Measurements from ENCODE around the gene MCF2L.

MCF2L gene

DNA sequence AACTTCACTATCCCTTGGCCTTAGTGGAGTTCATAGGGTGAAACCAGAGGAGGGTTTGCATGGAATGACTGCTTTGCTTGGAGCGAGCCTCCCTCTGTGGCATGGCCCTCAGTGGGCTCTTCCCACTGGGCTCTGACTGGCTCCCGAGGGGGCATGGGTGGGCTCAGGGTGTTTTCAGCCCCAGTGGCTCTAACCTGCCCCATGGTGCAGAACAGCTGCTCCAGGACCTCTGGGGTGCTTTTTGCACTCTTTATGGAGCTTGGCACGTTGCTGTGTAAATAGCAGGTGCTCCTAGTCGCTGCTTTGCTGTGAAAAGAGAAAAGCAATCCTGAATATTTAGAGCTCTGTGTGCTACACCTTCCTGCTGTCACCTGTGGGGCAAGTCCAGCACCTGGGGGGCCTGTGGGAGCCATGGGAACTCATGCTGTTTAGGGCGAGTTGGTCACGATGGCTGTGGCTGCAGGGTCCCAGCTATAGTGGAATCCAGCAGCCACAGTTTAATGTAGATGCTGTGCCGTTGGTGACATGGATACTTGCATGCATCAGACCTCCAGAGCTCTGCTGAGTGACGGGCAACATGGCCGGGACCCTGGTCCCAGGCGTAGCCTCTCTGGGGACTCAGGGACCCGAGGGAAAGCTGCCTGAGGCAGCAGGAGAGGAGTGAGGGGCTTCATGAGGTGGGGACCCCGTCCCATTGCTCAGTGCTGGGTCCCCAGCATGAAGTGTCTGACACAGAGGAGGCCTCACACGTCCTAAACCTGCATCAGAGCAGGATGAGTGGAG lies 14.3 kb upstream of the MCF2L start:
- no peak overlapping the region for H3K4me3 ChIP-seq (ENCODE audit: low read depth, low read length)
- TF ChIP-seq, protein P1, sequence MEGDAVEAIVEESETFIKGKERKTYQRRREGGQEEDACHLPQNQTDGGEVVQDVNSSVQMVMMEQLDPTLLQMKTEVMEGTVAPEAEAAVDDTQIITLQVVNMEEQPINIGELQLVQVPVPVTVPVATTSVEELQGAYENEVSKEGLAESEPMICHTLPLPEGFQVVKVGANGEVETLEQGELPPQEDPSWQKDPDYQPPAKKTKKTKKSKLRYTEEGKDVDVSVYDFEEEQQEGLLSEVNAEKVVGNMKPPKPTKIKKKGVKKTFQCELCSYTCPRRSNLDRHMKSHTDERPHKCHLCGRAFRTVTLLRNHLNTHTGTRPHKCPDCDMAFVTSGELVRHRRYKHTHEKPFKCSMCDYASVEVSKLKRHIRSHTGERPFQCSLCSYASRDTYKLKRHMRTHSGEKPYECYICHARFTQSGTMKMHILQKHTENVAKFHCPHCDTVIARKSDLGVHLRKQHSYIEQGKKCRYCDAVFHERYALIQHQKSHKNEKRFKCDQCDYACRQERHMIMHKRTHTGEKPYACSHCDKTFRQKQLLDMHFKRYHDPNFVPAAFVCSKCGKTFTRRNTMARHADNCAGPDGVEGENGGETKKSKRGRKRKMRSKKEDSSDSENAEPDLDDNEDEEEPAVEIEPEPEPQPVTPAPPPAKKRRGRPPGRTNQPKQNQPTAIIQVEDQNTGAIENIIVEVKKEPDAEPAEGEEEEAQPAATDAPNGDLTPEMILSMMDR (conservative IDR thresholded peaks at IDR 0.05; ENCODE audit: low read depth, low read length) = no peak
- DNase-seq (ENCODE audit: low read depth) = no peak

DNA sequence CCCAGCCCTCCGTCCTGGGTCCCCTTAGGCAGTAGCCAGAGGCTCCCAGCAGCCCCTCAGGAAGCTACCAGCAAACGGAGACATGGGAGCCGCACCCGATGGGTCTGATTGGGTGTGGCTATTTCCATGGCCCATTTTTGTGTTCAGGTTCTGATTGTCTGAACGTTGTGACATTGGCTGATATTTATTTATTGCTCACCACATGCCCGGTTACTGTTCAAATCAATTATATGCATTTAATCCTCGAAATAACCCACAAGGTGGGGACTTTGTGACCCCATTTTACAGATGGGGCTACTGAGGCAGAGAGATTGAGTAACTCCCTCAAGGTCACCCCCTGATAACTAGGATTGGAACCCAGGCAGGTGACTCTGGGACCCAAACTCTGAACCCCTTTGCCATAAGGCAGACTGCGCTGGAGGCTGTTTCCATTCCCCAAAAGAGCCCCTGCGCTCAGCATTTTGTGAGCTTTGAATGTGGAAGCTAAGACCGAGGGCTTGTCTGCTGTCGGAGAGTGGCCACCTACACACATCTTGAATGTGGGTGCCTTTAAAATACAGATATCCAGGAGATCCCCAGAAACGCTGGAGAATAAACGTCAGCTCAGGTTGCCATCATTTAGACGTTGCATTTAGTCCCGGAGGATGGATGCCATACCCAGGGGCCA lies 13.6 kb upstream of the MCF2L start:
- TF ChIP-seq, protein P1 (conservative IDR thresholded peaks at IDR 0.05; ENCODE audit: low read depth, low read length) = no peak
- no peak for DNase-seq (ENCODE audit: low read depth)
- H3K4me3 ChIP-seq (ENCODE audit: low read depth, low read length) = no peak overlapping the region

DNA sequence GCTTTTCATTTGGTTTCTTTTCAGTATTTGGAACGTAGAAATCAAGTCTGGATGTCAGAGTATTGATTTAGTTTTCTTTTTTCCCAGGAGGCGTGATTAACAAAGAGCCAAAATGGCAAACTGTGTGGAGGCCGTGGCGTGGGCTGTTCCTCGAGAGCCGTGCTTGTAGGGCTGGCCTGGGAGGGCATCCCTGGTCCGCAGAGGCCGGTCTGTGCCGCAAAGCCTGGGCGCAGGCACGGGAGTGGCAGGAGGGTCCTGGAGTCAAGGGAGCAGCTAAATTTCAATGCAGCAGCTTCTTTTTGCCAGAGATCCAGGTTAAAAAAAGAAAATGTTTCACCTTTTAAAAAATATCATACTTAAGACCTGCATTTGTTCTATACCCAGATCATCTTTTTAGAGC lies 13.1 kb upstream of the MCF2L start:
- TF ChIP-seq, protein P1 (conservative IDR thresholded peaks at IDR 0.05; ENCODE audit: low read depth, low read length) = no peak
- DNase-seq (ENCODE audit: low read depth) = no peak
- no peak overlapping the region for H3K4me3 ChIP-seq (ENCODE audit: low read depth, low read length)

DNA sequence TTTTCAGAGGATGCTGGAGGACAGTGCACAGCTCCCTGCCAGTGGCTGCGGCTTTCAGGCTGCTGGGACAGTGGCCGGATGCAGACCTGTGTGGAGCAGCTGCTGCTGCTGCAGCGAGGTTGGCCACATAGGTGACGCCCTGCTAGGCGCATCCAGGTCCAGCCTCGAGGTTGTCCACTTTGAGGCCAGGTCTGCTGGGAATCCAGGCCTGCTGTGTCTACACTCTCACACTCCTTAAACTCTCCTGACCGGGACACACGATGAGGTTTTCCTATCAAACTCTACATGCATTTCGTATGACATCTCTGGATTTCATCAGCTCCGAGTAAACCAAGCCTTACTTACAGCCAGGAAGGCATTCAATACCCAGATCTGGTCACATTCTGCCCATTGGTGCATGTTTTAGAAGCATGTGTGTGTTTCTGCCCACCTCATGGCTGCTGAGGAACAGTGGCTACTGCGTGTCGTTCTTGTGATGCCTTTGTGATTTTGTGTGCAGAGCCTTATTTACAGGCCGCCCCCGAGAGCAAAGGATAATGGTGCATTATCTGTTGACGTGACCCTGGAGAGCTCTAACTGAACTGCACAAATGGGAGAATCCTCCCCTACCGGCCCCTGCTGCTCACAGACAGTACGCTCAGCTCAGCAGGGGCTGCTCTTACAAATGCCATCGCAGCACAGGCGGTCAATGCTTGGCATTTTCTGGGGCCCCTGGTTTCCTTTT lies 12.3 kb upstream of the MCF2L start:
- H3K4me3 ChIP-seq (ENCODE audit: low read depth, low read length) = no peak overlapping the region
- TF ChIP-seq, protein P1 (conservative IDR thresholded peaks at IDR 0.05; ENCODE audit: low read depth, low read length) = peak; percentile 12
- peak; percentile 23 for DNase-seq (ENCODE audit: low read depth)

DNA sequence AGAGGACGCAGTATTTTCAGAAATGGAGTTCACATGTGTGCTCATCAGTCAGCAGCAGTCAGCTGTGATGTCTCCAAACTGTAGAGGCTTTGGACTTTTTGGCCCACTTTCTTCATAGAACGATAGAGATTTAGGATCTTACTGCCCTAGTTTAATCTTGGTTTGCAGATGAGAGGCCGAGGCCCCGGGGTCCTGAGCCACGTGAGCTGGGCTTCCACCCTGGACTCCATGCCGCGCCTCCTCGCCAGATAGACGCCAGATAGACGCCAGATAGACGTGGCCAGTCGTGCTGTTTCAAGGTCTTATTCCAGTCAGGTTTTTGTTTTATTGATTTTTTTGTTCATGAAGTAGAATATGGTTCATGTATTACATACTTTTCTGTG lies 11.7 kb upstream of the MCF2L start:
- H3K4me3 ChIP-seq (ENCODE audit: low read depth, low read length) = no peak overlapping the region
- TF ChIP-seq, protein P1 (conservative IDR thresholded peaks at IDR 0.05; ENCODE audit: low read depth, low read length) = no peak
- no peak for DNase-seq (ENCODE audit: low read depth)

DNA sequence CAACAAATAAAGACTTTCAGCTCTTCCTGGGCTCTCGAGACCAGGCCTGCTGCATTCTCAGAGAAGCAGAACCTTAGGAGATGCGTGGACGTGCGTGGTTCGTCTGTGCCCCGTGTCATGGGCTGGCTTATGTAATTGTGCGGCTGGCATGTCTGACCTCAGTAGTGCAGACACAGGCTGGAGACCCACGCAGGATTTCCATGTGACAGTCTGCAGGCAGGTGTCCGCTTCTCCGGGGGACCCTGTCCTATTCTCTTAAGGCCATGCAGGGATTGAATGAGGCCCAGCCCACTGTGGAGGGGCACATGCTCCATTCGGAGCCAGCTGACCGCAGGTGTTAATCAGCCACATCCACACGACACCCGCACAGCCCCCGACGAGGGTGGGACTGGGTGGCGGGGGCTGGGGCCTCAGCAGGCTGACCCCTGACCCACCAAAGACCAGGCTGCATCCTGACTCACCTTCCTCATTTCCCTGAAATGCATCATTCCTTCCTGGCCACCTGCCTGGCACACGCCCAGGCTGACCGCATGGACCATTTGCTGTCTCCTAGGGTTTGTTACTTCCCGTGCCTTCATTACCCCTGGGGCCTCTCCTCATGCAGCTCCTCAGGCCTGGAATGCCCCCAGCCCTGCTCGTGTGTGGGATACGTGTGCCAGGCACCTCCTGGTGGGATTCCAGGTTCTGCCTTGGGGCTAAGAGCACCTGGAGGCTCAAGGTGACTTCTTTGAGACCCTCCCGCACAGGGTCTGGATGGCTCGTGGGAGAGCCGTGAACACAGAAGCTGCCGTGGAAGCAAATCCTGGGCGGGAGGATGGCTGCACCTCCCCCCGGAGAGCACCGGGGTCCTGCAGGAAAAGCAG lies 10.7 kb upstream of the MCF2L start:
- no peak for DNase-seq (ENCODE audit: low read depth)
- TF ChIP-seq, protein P1 (conservative IDR thresholded peaks at IDR 0.05; ENCODE audit: low read depth, low read length) = no peak
- no peak overlapping the region for H3K4me3 ChIP-seq (ENCODE audit: low read depth, low read length)
